ENCODE measurements around the gene SPRR1B.

DNA sequence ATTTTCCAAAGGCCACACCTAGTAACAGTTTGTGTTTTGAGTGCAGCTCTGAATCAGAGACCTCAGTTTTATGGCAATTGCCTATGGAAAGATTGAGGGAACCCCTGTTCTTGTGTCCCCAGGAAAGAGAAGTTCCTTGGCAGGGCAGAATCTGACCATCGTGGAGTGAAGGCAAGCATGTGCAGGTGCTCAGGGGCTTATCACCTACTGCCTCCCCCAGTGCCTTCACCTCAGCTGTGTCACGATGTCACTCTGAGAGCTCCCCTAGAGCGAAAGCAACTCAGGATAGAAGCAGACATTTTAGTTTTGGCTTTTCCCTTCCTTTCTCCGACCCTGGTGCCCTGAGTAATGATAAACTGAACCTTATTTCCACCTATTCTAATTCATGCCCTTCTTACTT lies 48.9 kb upstream of the SPRR1B start:
- TF ChIP-seq, protein P1, sequence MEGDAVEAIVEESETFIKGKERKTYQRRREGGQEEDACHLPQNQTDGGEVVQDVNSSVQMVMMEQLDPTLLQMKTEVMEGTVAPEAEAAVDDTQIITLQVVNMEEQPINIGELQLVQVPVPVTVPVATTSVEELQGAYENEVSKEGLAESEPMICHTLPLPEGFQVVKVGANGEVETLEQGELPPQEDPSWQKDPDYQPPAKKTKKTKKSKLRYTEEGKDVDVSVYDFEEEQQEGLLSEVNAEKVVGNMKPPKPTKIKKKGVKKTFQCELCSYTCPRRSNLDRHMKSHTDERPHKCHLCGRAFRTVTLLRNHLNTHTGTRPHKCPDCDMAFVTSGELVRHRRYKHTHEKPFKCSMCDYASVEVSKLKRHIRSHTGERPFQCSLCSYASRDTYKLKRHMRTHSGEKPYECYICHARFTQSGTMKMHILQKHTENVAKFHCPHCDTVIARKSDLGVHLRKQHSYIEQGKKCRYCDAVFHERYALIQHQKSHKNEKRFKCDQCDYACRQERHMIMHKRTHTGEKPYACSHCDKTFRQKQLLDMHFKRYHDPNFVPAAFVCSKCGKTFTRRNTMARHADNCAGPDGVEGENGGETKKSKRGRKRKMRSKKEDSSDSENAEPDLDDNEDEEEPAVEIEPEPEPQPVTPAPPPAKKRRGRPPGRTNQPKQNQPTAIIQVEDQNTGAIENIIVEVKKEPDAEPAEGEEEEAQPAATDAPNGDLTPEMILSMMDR (IDR thresholded peaks at IDR 0.05), result no peak
- no peak for TF ChIP-seq EP300 (IDR thresholded peaks at IDR 0.05)
